K562 (cell line): Measurements from ENCODE around the gene PCGF6. TPM values are rescaled to one million over a fixed set of nuclear protein-coding genes. Genes with fewer than 3 reads are reported as not detected.
A peak's percentile ranks its signal among the peaks of the same experiment; 100 is the strongest.

Source experiments
- ATAC-seq: fragments of 200-7000 bp; cut with Tn5 transposase; 3 replicates; pipeline ENCODE4 v1.9.1; 2020; ENCODE audit warnings: moderate library complexity
- BruUV-seq: library from RNA; stranded (reverse); fragments of 400-500 nt; replicated peaks from 2 replicates; lab custom pipeline; 2021; lab: Mats Ljungman, UMichigan
- CTCF ChIA-PET: fragments of 300-600 bp; formaldehyde crosslinking; extraction: SDS; loops from one replicate; lab custom pipeline; 2021; ENCODE audit warnings: low intra/inter-chr PET ratio; lab: Yijun Ruan, JAX
- POLR2A ChIA-PET: fragments of 300-600, 350-650 bp; sonication (Branson Sonifier 250); formaldehyde crosslinking; extraction: SDS; loops from one replicate; lab custom pipeline; 2021; ENCODE audit warnings: antibody characterized with exemption, inconsistent platforms; lab: Yijun Ruan, JAX
- DNase-seq, 4 experiments: peaks; one replicate each; pipeline versions ENCODE4 v3.0.0 to v3.0.0-alpha.2; 2011 to 2018; ENCODE audit warnings: low spot score in 3 of 4, mixed read lengths in 3 of 4; ENCODE audit errors: extremely low read depth in 1 of 4
- FAIRE-seq: peaks from 2 replicates; lab custom pipeline; 2011; peaks lifted over from hg19 to GRCh38; lab: Jason Lieb, UNC
- H2AFZ ChIP-seq: 2 replicates; pipeline ENCODE4 v1.6.0; 2011; ENCODE audit warnings: low read depth, low read length, control low read depth, inconsistent platforms
- H3K27ac ChIP-seq: fragments of 200-600 bp; 3 replicates; pipeline ENCODE4 v1.8.0; 2011; ENCODE audit warnings: low read depth, mild to moderate bottlenecking, control low read depth, inconsistent platforms, low read length, moderate library complexity, mixed read lengths; ENCODE audit errors: extremely low read depth
- H3K27me3 ChIP-seq, 2 experiments: fragments of 300-600 bp in 1 of 2; 2 replicates in 1 of 2; 3 replicates in 1 of 2; pipeline versions ENCODE4 v1.6.0 to v1.8.0; 2011; ENCODE audit warnings: inconsistent platforms in 2 of 2, low read length in 2 of 2, mild to moderate bottlenecking in 1 of 2, mixed read lengths in 1 of 2, moderate library complexity in 1 of 2; ENCODE audit not compliant: control insufficient read depth in 2 of 2, insufficient read depth in 2 of 2
- H3K36me3 ChIP-seq: fragments of 300-600 bp; 3 replicates; pipeline ENCODE4 v1.8.0; 2011; ENCODE audit warnings: mild to moderate bottlenecking, low read length, inconsistent platforms; ENCODE audit not compliant: control insufficient read depth, insufficient read depth
- H3K4me1 ChIP-seq, 2 experiments: fragments of 200-600 bp in 1 of 2; replicated peaks in 1 of 2; 2 replicates in 1 of 2; 3 replicates in 1 of 2; pipeline versions ENCODE4 v1.5.1 to v1.8.0; 2011; ENCODE audit warnings: inconsistent platforms in 2 of 2, low read length in 2 of 2, mild to moderate bottlenecking in 1 of 2, mixed read lengths in 1 of 2, moderate library complexity in 1 of 2; ENCODE audit not compliant: control insufficient read depth in 2 of 2, insufficient read depth in 2 of 2
- H3K4me2 ChIP-seq: 2 replicates; pipeline ENCODE4 v1.6.1; 2011; ENCODE audit warnings: low read length, control low read depth, inconsistent platforms, mixed read lengths; ENCODE audit not compliant: insufficient read depth
- H3K4me3 ChIP-seq: fragments of 200-600 bp; sonication (generic), shearing (Covaris generic); 2 replicates; pipeline ENCODE4 v1.5.1; 2016; ENCODE audit warnings: control low read depth, inconsistent platforms
- H3K79me2 ChIP-seq: fragments of 200-600 bp; 3 replicates; pipeline ENCODE4 v1.8.0; 2011; ENCODE audit warnings: low read length, inconsistent platforms; ENCODE audit not compliant: control insufficient read depth, insufficient read depth
- H3K9ac ChIP-seq, 2 experiments: 2 replicates each; pipeline versions ENCODE4 v1.6.0 to v1.6.1; 2011; ENCODE audit warnings: low read depth in 2 of 2, low read length in 2 of 2, control low read depth in 1 of 2, inconsistent platforms in 1 of 2, mild to moderate bottlenecking in 1 of 2, mixed read lengths in 1 of 2; ENCODE audit not compliant: insufficient read depth in 1 of 2
- H3K9me1 ChIP-seq: one replicate; pipeline ENCODE4 v1.6.0; 2011; ENCODE audit warnings: inconsistent platforms, mild to moderate bottlenecking, low read length, moderate library complexity; ENCODE audit not compliant: control insufficient read depth, insufficient read depth
- H3K9me3 ChIP-seq: replicated peaks from 2 replicates; pipeline ENCODE4 v1.5.1; 2011; ENCODE audit warnings: low read depth, low read length, inconsistent platforms; ENCODE audit not compliant: control insufficient read depth, insufficient read depth
- H4K20me1 ChIP-seq: replicated peaks from 2 replicates; pipeline ENCODE4 v1.6.1; 2011; ENCODE audit warnings: low read length, inconsistent platforms, mixed read lengths; ENCODE audit not compliant: control insufficient read depth, insufficient read depth
- CBX8 ChIP-seq: fragments of 200-600 bp; sonication (generic); IDR thresholded peaks from 2 replicates; pipeline ENCODE4 v1.6.1; 2012; ENCODE audit warnings: borderline replicate concordance, mixed run types, low read depth, mild to moderate bottlenecking, moderate library complexity, mixed read lengths, low read length, control low read depth, inconsistent platforms; ENCODE audit not compliant: poor library complexity, severe bottlenecking; ENCODE audit errors: extremely low read depth
- EHMT2 ChIP-seq: fragments of 450-650 bp; IDR thresholded peaks from 2 replicates; pipeline ENCODE4 v1.6.1; 2018; ENCODE audit warnings: antibody characterized with exemption
- HDAC1 ChIP-seq, 2 experiments: fragments of 450-650 bp; IDR thresholded peaks; 2 replicates each; pipeline ENCODE4 v1.6.1; 2016 to 2017; ENCODE audit warnings: inconsistent platforms in 1 of 2, mild to moderate bottlenecking in 1 of 2, moderate library complexity in 1 of 2
- HDAC2 ChIP-seq: fragments of 450-650 bp; IDR thresholded peaks from 2 replicates; pipeline ENCODE4 v1.6.1; 2016; ENCODE audit warnings: mild to moderate bottlenecking
- JUNB ChIP-seq: fragments of 450-650 bp; formaldehyde crosslinking; conservative IDR thresholded peaks from 2 replicates; pipeline ENCODE4 v1.4.0; 2020; ENCODE audit warnings: mild to moderate bottlenecking
- MIER1 ChIP-seq: fragments of 450-650 bp; IDR thresholded peaks from 2 replicates; pipeline ENCODE4 v1.6.1; 2016; ENCODE audit warnings: antibody characterized with exemption, mild to moderate bottlenecking, low read depth
- NR2C2 ChIP-seq, 2 experiments: fragments of 200-800 bp in 1 of 2; sonication (Bioruptor generic) in 1 of 2; sonication (generic) in 1 of 2; formaldehyde crosslinking in 1 of 2; IDR thresholded peaks; 2 replicates each; pipeline versions ENCODE4 v1.6.1 to v1.8.0; 2016 to 2022; ENCODE audit warnings: mild to moderate bottlenecking in 1 of 2, missing compliant biosample characterization in 1 of 2, missing genetic modification characterization in 1 of 2, missing genetic modification reagents in 1 of 2
- NRF1 ChIP-seq, 2 experiments: fragments of 450-650 bp; IDR thresholded peaks in 1 of 2; conservative IDR thresholded peaks in 1 of 2; 2 replicates each; pipeline ENCODE4 v1.6.1; 2014; ENCODE audit warnings: mild to moderate bottlenecking in 2 of 2
- PRMT5 ChIP-seq: sonication (generic); formaldehyde crosslinking; IDR thresholded peaks from 2 replicates; pipeline ENCODE4 v1.5.0; 2020; ENCODE audit warnings: missing genetic modification reagents
- SETDB1 ChIP-seq: IDR thresholded peaks from one replicate; pipeline ENCODE4 v1.6.1; 2012; ENCODE audit warnings: low read length, control low read depth, inconsistent platforms
- SNIP1 ChIP-seq: fragments of 450-650 bp; IDR thresholded peaks from 2 replicates; pipeline ENCODE4 v1.7.1; 2017; ENCODE audit warnings: low read depth, mild to moderate bottlenecking
- ZFPM2 ChIP-seq: fragments of 250-450 bp; sonication (Bioruptor Pico); IDR thresholded peaks from 2 replicates; pipeline ENCODE4 v1.5.1; 2022; ENCODE audit warnings: mild to moderate bottlenecking
- ZNF766 ChIP-seq: fragments of 200-800 bp; sonication (Bioruptor generic); conservative IDR thresholded peaks from 2 replicates; pipeline ENCODE4 v1.6.1; 2016; ENCODE audit warnings: missing genetic modification characterization, missing compliant biosample characterization
- WGBS: fragments of 100-300 bp; shearing (Covaris generic); methylation state at CpG from one replicate; pipeline ENCODE4 v1.1.6; 2016; ENCODE audit warnings: low coverage, mixed read lengths; ENCODE audit not compliant: insufficient coverage; ENCODE audit errors: missing lambda C conversion rate; 5-methylcytosine and 5-hydroxymethylcytosine counted together
- in situ Hi-C: fragments of 300-500 bp; cut with MboI; formaldehyde crosslinking; loops from 4 replicates; pipeline ENCODE4 v1.15.0; 2018; ENCODE audit warnings: inconsistent platforms, mixed read lengths
- intact Hi-C: fragments of 100-400 bp; cut with micrococcal nuclease; formaldehyde crosslinking; loops from 2 replicates; pipeline ENCODE4 v1.14.2; 2022
- polyA plus RNA-seq, 8 experiments: library from polyadenylated mRNA; depleted of rRNA in 4 of 8; stranded (reverse) in 5 of 8; unstranded in 3 of 8; fragments of >200 nt; fragmentation: Nextera tagmentation in 2 of 8; fragmentation: Illumina TruSeq in 1 of 8; extraction: Ambion mirVana in 2 of 8; extraction: Trizol in 1 of 8; gene quantifications; 2 replicates each; pipeline versions ENCODE4 v1.2.1 to v1.2.3, GENCODE V29; 2011 to 2014; ENCODE audit warnings: inconsistent platforms in 1 of 8, missing spikeins in 1 of 8
- total RNA-seq, 7 experiments: library from RNA; depleted of rRNA in 6 of 7; stranded (reverse); fragments of >200 nt in 6 of 7; fragmentation: Illumina TruSeq in 2 of 7; extraction: Trizol in 2 of 7; gene quantifications; 2 replicates each; pipeline versions ENCODE4 v1.2.1 to v1.2.3, GENCODE V29; 2011 to 2021; ENCODE audit warnings: low replicate concordance in 1 of 7
- TF ChIP-seq, protein P1 (sequence below): sonication (generic); formaldehyde crosslinking; IDR thresholded peaks from 2 replicates; pipeline ENCODE4 v1.8.0; 2022; ENCODE audit warnings: mild to moderate bottlenecking, missing genetic modification reagents
- TF ChIP-seq, protein P2 (sequence below): fragments of 250-450 bp; sonication (Bioruptor Pico); IDR thresholded peaks from 2 replicates; pipeline ENCODE4 v1.8.0; 2022; ENCODE audit warnings: inconsistent platforms

PCGF6 gene
- total and polyA plus RNA-seq, 9 of the 15 experiments (the other 6 are each of a cell fraction or from before 2014, with no cell fraction given): 8.4 to 24.6 (median 20.6) TPM

DNA sequence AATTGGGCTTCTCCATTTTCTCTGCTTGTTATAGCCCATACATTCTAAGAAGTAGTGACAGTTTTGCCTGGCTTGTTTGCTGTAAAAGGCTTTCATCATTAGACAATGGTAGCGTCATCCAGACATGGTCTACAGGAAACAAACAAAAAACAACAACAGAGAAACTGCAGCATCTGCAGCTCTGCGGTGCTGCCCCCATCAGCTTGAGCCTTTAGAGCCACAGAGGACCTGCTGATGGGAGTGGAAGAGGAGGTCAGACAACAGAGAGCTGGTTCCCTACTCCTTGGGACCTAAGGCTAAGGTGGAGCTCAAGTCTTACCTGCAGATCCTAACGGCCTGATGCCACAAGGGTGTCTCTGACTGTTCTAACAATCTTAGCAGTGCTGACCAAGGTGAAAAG, 70.9 kb downstream of the PCGF6 start (continued):
- no peak for TF ChIP-seq NRF1 (conservative IDR thresholded peaks at IDR 0.05 in 1 of 2, IDR thresholded peaks at IDR 0.05 in 1 of 2)

DNA sequence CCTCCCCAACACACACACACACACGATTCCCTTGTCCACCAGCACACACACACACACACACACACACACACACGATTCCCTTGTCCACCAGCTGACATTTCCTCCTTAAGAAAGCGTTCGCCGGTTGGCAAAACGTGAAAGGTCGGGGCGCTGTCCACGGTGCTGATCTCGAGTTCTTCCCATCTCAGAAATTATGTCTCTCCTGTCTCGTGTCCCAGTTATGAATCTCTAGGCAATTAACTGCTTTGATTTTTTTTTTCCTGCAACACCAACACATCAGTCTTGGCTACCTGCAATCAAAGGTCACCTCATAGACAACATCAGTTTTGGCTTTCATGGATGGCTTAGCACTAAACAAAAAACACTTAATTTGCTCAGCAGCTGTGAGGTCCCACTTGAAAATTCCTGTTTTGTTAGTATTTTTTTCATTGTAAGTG, 72.1 kb downstream of the PCGF6 start:
- BruUV-seq: no TSS peak
- ATAC-seq (no peak), DNase-seq (peak; percentile 19 to 53 (median 27)), FAIRE-seq (peak; percentile 65)
- no peaks in the 10 kb centered on the region for H3K36me3 ChIP-seq
- H3K27me3 ChIP-seq: peaks cover 0 to 16% of the 10 kb centered on the region in 2 experiments; a peak in 3 of 5 replicates
- POLR2A ChIA-PET: interaction anchor here (1.6 kb wide), 1 partner anchor 13 kb away, joined by 5 read pairs; no protein-coding TSS in a partner anchor
- no peaks in the 10 kb centered on the region for H3K9me3 ChIP-seq
- H3K27ac ChIP-seq: no peak overlapping the region
- no peak overlapping the region for H3K4me2 ChIP-seq
- WGBS: 15% methylated on average over 10 of the region's 11 CpGs
- H3K4me1 ChIP-seq: peaks cover 0 to 3% of the 10 kb centered on the region in 2 experiments; a peak in 2 of 5 replicates
- in situ Hi-C loops (no loop called here), intact Hi-C loops (no loop called here)
- no peaks in the 10 kb centered on the region for H3K79me2 ChIP-seq
- no peak overlapping the region for H3K9ac ChIP-seq
- CTCF ChIA-PET: no interaction called here
- H3K9me1 ChIP-seq: no peaks in the 10 kb centered on the region
- no peak overlapping the region for H2AFZ ChIP-seq
- no peaks in the 10 kb centered on the region; the same call in 1 of the 2 replicates for H4K20me1 ChIP-seq
- no peak overlapping the region for H3K4me3 ChIP-seq
- TF ChIP-seq HDAC1 (IDR thresholded peaks at IDR 0.05): peak in 1 of 2 experiments; percentile 50; a peak in 1 of 4 replicates
- 0 out of 2 replicates have a peak, but pooled peaks have one; percentile 26 for TF ChIP-seq ZNF766 (CRISPR knock-in tag)
- TF ChIP-seq, protein P1, sequence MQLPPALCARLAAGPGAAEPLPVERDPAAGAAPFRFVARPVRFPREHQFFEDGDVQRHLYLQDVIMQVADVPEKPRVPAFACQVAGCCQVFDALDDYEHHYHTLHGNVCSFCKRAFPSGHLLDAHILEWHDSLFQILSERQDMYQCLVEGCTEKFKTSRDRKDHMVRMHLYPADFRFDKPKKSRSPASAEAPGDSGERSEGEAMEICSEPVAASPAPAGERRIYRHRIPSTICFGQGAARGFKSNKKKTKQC: 0 out of 2 replicates have a peak, but pooled peaks have one; percentile 52
- TF ChIP-seq ZFPM2: no peak
- peak; percentile 99 for TF ChIP-seq EHMT2
- 0 out of 2 replicates have a peak, but pooled peaks have one; percentile 22 for TF ChIP-seq HDAC2
- peak; percentile 44; the same call in 1 of the 2 replicates for TF ChIP-seq NR2C2 (CRISPR knock-in tag; IDR thresholded peaks at IDR 0.05)
- TF ChIP-seq NR2C2 (tag; IDR thresholded peaks at IDR 0.05): no peak
- TF ChIP-seq PRMT5 (CRISPR knock-in tag): 0 out of 2 replicates have a peak, but pooled peaks have one; percentile 48
- TF ChIP-seq SNIP1: 0 out of 2 replicates have a peak, but pooled peaks have one; percentile 35
- TF ChIP-seq CBX8: no peak
- no peak for TF ChIP-seq JUNB (CRISPR knock-in tag)
- TF ChIP-seq SETDB1: no peak
- TF ChIP-seq, protein P2, sequence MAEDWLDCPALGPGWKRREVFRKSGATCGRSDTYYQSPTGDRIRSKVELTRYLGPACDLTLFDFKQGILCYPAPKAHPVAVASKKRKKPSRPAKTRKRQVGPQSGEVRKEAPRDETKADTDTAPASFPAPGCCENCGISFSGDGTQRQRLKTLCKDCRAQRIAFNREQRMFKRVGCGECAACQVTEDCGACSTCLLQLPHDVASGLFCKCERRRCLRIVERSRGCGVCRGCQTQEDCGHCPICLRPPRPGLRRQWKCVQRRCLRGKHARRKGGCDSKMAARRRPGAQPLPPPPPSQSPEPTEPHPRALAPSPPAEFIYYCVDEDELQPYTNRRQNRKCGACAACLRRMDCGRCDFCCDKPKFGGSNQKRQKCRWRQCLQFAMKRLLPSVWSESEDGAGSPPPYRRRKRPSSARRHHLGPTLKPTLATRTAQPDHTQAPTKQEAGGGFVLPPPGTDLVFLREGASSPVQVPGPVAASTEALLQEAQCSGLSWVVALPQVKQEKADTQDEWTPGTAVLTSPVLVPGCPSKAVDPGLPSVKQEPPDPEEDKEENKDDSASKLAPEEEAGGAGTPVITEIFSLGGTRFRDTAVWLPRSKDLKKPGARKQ (CRISPR knock-in tag): peak; percentile 33; the same call in 1 of the 2 replicates
- peak; percentile 97 for TF ChIP-seq MIER1
